ENCODE measurements around the gene NPSR1. TPM values are rescaled to one million over a fixed set of nuclear protein-coding genes. Genes with fewer than 3 reads are reported as not detected.

NPSR1 gene
- total RNA-seq, 1 experiment from 2014 or later: not detected

- no peak for DNase-seq (ENCODE audit: extremely low read depth, low read depth)
Observed at GRCh38 chr7:34719636-34720035, 61.6 kb downstream of the NPSR1 start.

- no peak for DNase-seq (ENCODE audit: extremely low read depth, low read depth)
Observed at GRCh38 chr7:34720289-34720688, 62.3 kb downstream of the NPSR1 start.

GRCh38 chr7:34723338-34723737 lies 65.3 kb downstream of the NPSR1 start:
- no peak for DNase-seq (ENCODE audit: extremely low read depth, low read depth)

DNA sequence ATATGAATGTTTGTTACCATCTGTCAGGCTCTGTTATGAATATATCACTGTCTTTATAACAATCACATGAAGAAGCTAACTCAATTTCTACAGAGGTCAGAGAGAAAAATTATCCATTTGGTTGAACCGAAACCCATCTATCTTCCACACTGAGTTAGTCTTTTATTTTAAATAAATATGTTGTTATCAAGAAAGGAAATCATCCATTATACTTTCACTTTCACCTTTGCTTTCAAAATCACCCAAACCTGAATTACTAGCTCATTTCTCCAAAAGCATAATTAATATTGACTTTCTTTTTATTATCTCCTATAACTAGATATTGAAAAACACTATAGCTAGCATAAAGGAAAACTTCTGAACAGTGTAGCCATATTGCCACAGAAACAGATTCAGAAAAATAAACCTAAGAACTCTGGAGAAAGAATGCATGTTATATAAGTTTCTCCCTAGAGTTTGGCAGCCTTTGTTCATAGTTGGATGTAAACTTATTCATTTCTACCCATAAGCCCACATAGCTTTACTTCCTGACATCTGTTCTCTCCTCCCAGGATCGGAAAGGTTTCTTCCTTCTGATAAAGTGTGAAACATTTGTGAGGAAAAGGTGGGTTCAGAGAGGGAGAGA lies 66.0 kb downstream of the NPSR1 start:
- no peak for DNase-seq (ENCODE audit: extremely low read depth, low read depth)

GRCh38 chr7:34726221-34726620 lies 68.2 kb downstream of the NPSR1 start:
- DNase-seq (ENCODE audit: extremely low read depth, low read depth): no peak

DNA sequence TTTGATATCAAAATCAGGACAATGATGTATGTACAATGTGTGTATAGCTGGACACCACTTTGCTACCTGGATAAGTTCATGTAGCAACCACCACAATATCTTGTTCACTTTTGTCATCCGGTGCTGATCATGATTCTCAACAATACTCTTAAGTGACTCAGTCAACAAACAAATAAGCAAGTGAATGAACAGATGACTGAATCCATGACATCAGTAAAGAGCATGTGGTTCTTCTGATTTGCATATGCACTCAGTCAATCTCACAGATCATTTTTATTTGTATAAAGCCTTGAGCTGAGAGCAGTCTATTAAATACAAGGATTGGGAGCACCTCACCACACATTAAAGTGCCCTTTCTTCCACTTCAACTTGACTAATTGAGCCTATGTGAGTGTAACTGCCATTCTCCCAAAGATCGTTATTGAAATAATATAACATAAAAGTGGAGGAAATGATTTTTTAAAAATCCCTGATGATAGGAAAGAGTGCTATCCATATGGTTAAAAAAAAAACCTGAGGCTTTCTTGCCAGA lies 69.5 kb downstream of the NPSR1 start:
- DNase-seq (ENCODE audit: extremely low read depth, low read depth): no peak

DNA sequence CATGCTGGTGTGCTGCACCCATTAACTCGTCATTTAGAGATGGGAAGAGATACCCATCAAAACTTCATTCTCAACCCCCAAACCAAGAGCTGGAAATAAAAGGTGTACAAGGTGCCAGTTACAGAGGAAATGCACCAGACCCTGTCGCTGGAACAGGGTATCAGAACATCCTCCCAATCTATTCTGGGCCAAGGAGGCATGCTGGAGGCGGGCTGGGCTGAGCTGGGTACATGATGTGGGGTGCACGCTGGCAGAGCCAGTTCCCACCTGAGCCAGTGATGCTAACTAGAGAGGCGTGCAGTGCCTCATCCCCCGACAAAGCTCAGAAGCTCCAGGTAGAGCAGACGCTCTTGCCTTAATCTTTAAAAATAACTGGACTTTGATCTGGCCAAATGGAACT lies 70.1 kb downstream of the NPSR1 start:
- DNase-seq (ENCODE audit: extremely low read depth, low read depth): no peak

- DNase-seq (ENCODE audit: extremely low read depth, low read depth): no peak
Observed at GRCh38 chr7:34734771-34735170, 76.8 kb downstream of the NPSR1 start.

DNA sequence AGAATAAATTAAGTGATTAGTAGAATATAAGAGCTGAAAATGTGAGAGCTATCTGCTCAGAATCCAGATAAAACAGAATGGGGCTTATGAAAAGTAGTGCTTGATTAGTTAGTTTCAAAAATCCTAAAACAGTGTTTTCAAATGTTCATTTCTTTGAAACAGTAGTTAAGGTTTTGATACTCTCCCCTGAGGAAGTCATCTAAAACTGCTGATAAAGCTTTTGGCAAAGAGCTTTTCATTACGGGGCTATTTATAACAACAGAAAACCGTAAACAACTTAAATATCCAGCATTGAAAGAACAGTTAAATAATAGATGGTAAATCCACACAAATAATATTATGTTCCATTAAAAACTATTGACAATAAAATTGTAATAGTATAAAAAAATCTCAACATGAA lies 77.5 kb downstream of the NPSR1 start:
- DNase-seq (ENCODE audit: extremely low read depth, low read depth): no peak

DNA sequence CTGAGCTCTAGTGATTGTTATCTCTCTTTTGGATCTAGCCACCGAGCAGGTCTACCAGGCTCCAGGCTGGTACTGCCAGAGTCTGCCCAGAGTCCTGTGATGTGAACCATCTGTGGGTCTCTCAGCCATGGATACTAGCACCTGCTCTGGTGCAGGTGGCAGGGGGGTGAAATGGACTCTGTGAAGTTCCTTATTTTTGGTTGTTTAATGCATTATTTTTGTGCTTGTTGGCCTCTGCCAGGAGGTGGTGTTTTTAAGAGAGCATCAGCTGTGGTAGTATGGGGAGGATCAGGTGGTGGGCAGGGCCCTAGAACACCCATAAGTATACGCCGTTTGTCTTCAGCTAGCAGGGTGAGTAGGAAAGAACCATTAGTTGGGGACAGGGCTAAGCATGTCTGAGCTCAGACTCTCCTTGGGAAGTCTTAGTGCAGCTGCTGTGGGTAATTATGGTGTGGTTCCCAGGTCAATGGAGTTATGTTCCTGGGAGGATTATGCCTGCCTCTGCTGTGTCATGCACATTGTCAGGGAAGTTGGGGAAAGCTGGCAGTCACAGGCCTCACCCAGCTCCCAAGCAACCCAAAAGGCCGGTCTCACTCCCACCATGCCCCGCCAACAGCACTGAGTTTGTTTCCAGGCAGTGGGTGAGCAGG lies 81.8 kb downstream of the NPSR1 start:
- DNase-seq (ENCODE audit: extremely low read depth, low read depth): no peak

- no peak for DNase-seq (ENCODE audit: extremely low read depth, low read depth)
Observed at GRCh38 chr7:34740840-34741239, 82.8 kb downstream of the NPSR1 start.

DNA sequence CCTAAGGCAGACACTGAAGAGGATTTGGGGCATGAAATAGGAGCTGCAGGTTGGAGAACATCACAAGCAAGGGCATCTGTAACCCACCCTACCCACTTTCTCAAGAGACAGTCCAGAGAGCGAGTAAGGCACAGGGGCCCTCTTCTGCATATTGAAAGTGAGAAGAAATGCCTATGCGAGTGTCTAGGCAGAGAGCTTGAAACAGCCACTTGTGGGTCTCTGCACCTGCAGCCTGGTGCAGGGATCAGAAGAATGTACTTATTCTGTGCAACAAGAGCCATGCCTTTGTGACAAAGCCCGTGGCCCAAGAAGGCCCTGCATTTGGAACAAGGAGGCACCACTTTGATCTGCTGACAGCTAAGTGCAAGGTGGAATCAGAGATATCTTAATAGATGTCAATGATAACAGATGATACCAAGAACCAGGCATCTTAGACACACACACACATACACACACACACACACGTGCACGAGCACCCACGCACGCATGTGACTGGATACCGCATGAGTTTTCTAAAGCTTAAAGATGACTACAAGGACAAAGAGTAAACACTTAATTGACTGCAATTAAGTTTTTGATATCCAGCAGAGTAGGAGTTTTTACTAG lies 89.3 kb downstream of the NPSR1 start:
- DNase-seq (ENCODE audit: extremely low read depth, low read depth): no peak

DNA sequence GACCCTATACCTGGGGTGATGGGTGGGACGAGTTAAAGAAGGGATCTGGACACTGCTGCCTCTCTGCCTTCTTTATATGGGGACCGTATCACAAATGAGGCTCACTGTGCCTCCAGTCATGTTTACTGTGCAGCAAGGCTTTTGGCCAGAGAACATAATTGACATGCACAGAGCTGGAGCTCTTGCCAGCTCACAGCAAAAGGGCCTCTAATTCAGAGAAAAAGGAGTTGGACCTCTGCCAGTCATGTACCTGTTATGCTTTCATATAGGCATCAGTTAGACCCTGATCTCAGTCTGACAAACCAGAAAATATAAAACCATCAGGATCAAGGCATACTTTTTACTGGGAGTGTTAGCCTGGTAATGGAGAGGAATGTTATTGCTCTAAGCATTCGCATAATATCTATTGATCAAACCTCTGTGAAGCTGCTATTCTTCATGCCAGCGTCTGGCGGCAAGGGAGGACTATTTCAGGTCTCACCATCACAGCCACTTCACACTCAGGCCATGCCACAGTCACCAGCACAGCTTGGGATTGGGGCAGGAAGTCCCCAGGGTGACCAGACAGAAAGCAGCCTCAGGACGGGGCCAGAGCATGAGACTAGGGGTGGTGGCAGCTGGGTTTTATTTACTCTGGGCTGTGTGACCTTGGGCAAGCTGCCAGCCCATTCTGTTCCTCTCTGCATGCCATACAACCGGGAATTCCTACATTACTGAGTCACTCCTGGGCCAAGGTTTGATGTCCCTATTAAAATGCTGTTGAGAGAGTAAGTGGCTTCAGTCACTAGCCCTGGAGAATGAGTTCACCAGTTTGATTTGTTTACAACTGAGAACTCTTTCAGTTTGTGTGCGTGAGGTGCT lies 90.1 kb downstream of the NPSR1 start:
- DNase-seq (ENCODE audit: extremely low read depth, low read depth): peak; percentile 86

DNA sequence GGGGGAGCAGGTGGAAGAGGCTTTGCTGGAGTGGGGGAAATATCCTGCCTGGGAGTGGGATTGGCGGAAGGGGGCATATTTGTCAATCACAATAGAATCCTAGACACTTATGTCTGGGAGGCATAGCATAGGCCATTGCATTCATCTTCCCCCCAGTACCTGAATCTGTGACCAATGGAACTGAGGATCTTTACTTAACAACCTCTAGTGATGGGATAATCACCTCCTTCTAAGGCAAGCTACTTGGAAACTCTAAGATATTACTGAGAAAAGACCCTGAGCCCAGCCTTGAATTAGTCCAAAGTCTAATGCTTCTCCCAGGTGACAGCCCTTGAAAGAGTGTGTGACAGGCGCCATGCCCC lies 90.7 kb downstream of the NPSR1 start:
- DNase-seq (ENCODE audit: extremely low read depth, low read depth): no peak

- no peak for DNase-seq (ENCODE audit: extremely low read depth, low read depth)
Observed at GRCh38 chr7:34749446-34749845, 91.4 kb downstream of the NPSR1 start.

DNA sequence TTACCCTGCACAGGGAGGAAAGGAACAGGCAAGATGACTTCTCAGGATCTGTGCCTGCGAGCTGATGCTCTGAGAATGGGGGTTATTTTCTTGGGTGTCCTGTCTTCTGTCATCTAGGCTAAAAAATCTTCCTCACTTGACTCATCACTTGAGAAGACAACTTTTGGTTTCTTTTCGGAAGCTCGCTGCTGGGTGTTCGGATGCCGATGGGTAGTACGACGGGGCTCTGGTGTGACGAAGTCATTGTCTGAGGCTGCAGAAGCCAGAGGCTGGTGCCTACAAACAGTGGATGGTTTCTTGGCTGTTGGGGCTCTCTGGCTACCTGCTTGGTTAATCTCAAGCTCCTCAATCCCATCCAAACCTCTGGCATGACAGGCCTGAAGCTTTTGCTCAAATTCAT lies 92.2 kb downstream of the NPSR1 start:
- DNase-seq (ENCODE audit: extremely low read depth, low read depth): no peak

- no peak for DNase-seq (ENCODE audit: extremely low read depth, low read depth)
Observed at GRCh38 chr7:34750636-34751035, 92.6 kb downstream of the NPSR1 start.

- no peak for DNase-seq (ENCODE audit: extremely low read depth, low read depth)
Observed at GRCh38 chr7:34751725-34752643, 94.0 kb downstream of the NPSR1 start.

GRCh38 chr7:34752929-34753328 lies 94.9 kb downstream of the NPSR1 start:
- DNase-seq (ENCODE audit: extremely low read depth, low read depth): no peak

DNA sequence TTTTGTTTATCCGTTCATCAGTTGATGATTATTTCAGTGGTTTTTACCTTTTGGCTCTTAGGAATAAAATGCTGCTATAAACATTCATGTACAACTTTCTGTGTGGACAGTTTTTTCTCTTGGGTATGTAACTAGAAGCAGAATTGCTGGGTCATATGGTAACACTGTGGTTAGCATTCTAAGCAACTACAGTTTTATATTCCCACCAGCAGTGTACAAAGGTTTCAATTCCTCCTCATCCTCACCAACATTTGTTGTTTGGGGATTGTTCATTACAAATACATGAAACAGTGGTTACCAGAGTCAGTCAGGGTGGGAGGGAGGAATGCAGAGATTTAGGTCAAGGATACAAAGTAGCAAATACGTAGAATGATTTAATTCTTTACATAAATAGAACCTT lies 97.0 kb downstream of the NPSR1 start:
- DNase-seq (ENCODE audit: extremely low read depth, low read depth): no peak

All from NCI-H460 (cell line).